ENCODE data around the gene CCDC82.

DNA sequence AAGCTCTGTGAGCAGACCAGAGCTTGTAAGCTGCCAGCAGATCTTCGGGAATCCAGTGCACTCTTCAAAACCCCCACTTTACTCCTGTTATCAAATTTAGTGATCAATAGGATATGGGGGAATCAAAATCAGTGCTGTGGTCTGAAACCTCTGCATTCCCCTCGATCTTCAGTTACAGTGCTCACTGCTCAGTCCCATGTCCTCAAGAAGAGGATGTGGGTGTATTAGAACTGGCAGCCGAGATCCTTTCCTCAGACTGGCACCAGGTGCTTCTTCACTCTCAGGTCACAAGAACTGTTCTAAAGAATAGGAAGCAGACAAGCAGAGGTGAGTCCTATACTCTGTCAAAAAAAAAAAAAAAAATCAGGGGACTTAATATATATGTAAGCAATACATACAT, 31.4 kb downstream of the CCDC82 start:
- TF ChIP-seq, protein P1, sequence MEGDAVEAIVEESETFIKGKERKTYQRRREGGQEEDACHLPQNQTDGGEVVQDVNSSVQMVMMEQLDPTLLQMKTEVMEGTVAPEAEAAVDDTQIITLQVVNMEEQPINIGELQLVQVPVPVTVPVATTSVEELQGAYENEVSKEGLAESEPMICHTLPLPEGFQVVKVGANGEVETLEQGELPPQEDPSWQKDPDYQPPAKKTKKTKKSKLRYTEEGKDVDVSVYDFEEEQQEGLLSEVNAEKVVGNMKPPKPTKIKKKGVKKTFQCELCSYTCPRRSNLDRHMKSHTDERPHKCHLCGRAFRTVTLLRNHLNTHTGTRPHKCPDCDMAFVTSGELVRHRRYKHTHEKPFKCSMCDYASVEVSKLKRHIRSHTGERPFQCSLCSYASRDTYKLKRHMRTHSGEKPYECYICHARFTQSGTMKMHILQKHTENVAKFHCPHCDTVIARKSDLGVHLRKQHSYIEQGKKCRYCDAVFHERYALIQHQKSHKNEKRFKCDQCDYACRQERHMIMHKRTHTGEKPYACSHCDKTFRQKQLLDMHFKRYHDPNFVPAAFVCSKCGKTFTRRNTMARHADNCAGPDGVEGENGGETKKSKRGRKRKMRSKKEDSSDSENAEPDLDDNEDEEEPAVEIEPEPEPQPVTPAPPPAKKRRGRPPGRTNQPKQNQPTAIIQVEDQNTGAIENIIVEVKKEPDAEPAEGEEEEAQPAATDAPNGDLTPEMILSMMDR (IDR thresholded peaks at IDR 0.05) = no peak
- no peak for TF ChIP-seq POLR2A (IDR thresholded peaks at IDR 0.05)

Measured in prostate gland (tissue), 2 donors.